ENCODE measurements around the gene DUSP14.

DNA sequence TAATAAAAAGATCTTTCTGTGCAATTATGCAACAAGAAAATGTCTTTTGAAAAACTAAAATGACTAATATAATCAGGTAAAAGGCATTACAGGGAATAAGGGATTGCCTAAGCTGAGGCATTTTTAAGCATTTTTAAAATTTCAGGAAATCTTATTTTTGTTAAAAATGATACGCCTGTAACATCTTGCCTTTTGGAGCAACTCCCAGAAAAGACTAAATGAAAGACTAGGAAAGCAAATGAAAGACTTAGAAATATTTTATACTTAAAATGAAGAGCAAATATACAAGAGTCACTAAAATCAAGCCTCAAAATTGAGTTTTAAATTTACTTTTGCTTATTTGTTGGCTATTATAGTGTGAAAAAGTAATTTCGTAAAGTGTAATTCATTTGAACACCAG is 55.8 kb downstream of the DUSP14 start:
- TF ChIP-seq, protein P1, sequence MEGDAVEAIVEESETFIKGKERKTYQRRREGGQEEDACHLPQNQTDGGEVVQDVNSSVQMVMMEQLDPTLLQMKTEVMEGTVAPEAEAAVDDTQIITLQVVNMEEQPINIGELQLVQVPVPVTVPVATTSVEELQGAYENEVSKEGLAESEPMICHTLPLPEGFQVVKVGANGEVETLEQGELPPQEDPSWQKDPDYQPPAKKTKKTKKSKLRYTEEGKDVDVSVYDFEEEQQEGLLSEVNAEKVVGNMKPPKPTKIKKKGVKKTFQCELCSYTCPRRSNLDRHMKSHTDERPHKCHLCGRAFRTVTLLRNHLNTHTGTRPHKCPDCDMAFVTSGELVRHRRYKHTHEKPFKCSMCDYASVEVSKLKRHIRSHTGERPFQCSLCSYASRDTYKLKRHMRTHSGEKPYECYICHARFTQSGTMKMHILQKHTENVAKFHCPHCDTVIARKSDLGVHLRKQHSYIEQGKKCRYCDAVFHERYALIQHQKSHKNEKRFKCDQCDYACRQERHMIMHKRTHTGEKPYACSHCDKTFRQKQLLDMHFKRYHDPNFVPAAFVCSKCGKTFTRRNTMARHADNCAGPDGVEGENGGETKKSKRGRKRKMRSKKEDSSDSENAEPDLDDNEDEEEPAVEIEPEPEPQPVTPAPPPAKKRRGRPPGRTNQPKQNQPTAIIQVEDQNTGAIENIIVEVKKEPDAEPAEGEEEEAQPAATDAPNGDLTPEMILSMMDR (IDR thresholded peaks at IDR 0.05): no peak
- TF ChIP-seq FOXP1 (CRISPR knock-in tag; IDR thresholded peaks at IDR 0.05; ENCODE audit: borderline replicate concordance) (no peak), RELA (CRISPR knock-in tag; IDR thresholded peaks at IDR 0.05; ENCODE audit: borderline replicate concordance) (no peak), HMGA2 (CRISPR knock-in tag; IDR thresholded peaks at IDR 0.05) (no peak)
- TF ChIP-seq, protein P2, sequence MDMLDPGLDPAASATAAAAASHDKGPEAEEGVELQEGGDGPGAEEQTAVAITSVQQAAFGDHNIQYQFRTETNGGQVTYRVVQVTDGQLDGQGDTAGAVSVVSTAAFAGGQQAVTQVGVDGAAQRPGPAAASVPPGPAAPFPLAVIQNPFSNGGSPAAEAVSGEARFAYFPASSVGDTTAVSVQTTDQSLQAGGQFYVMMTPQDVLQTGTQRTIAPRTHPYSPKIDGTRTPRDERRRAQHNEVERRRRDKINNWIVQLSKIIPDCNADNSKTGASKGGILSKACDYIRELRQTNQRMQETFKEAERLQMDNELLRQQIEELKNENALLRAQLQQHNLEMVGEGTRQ (CRISPR knock-in tag; IDR thresholded peaks at IDR 0.05): no peak

Measured in WTC11 (cell line).